ENCODE results near the gene TDRD6.
"Not testable (repeated sequence)": the region's sequence is repeated elsewhere in the genome, so short reads cannot be mapped to it uniquely, and the experiment has no call there.

The TDRD6 gene

GRCh38 chr6:46736906-46737305 lies 49.2 kb downstream of the TDRD6 start:
- DNase-seq (ENCODE audit: insufficient read length, low spot score) (no peak), FAIRE-seq (no peak)

GRCh38 chr6:46741482-46741881 lies 53.8 kb downstream of the TDRD6 start:
- DNase-seq (ENCODE audit: insufficient read length, low spot score): no peak
- no peak for FAIRE-seq

- DNase-seq (ENCODE audit: insufficient read length, low spot score) (no peak), FAIRE-seq (no peak)
Measured at GRCh38 chr6:46741910-46742309, 54.2 kb downstream of the TDRD6 start.

- no peak for DNase-seq (ENCODE audit: insufficient read length, low spot score)
- no peak for FAIRE-seq
Measured at GRCh38 chr6:46743425-46744158, 55.9 kb downstream of the TDRD6 start.

- not testable (repeated sequence) for FAIRE-seq; DNase-seq (ENCODE audit: insufficient read length, low spot score)
Measured at GRCh38 chr6:46744159-46744725, 56.6 kb downstream of the TDRD6 start.

GRCh38 chr6:46745973-46746372 lies 58.3 kb downstream of the TDRD6 start:
- DNase-seq (ENCODE audit: insufficient read length, low spot score): no peak
- FAIRE-seq: no peak

- no peak for FAIRE-seq
- DNase-seq (ENCODE audit: insufficient read length, low spot score): no peak
Measured at GRCh38 chr6:46746696-46747095, 59.0 kb downstream of the TDRD6 start, which contains the start of gene ANKRD66. TSS of gene ANKRD66 (plus strand) at chr6:46746933. CDS start at chr6:46751949, 5,016 bp downstream.

- no peak for FAIRE-seq
- no peak for DNase-seq (ENCODE audit: insufficient read length, low spot score)
Measured at GRCh38 chr6:46748940-46749503, 61.3 kb downstream of the TDRD6 start.

GRCh38 chr6:46749731-46750130 lies 62.0 kb downstream of the TDRD6 start:
- no peak for FAIRE-seq
- DNase-seq (ENCODE audit: insufficient read length, low spot score): no peak

- DNase-seq (ENCODE audit: insufficient read length, low spot score): no peak
- no peak for FAIRE-seq
Measured at GRCh38 chr6:46751658-46752057, 64.0 kb downstream of the TDRD6 start.

All from HTR-8/SVneo (cell line).